Measurements from ENCODE around the gene IFNW1.
A peak's percentile ranks its signal among the peaks of the same experiment; 100 is the strongest.
"Not testable (repeated sequence)": the region's sequence is repeated elsewhere in the genome, so short reads cannot be mapped to it uniquely, and the experiment has no call there.

Gene IFNW1

GRCh38 chr9:21128186-21128585 is 13.4 kb downstream of the IFNW1 start:
- ATAC-seq; DNase-seq (ENCODE audit: low spot score in 2 of 2); H3K4me3 Mint-ChIP-seq; H3K27ac Mint-ChIP-seq; H3K36me3 Mint-ChIP-seq; H3K9me3 Mint-ChIP-seq: not testable (repeated sequence)
- peaks cover 11% of the 10 kb centered on the region for H3K4me1 Mint-ChIP-seq

- Mint-ChIP-seq H3K36me3 (no peaks in the 10 kb centered on the region), H3K27ac (no peak overlapping the region), H3K4me1 (no peaks in the 10 kb centered on the region), H3K4me3 (no peak overlapping the region), H3K9me3 (peaks cover 2% of the 10 kb centered on the region)
- no peak for DNase-seq (ENCODE audit: low spot score in 2 of 2)
- no peak for ATAC-seq
Measured at GRCh38 chr9:21121595-21122251, 19.9 kb downstream of the IFNW1 start.

GRCh38 chr9:21121079-21121478 is 20.6 kb downstream of the IFNW1 start:
- DNase-seq (ENCODE audit: low spot score in 2 of 2): no peak
- no peak overlapping the region for H3K27ac Mint-ChIP-seq
- no peaks in the 10 kb centered on the region for H3K9me3 Mint-ChIP-seq
- H3K36me3 Mint-ChIP-seq: no peaks in the 10 kb centered on the region
- H3K4me3 Mint-ChIP-seq: no peak overlapping the region
- ATAC-seq: no peak
- no peaks in the 10 kb centered on the region for H3K4me1 Mint-ChIP-seq

- DNase-seq (ENCODE audit: low spot score in 2 of 2): no peak
- ATAC-seq: no peak
- Mint-ChIP-seq H3K4me1 (no peaks in the 10 kb centered on the region), H3K27ac (no peak overlapping the region), H3K4me3 (no peak overlapping the region), H3K36me3 (no peaks in the 10 kb centered on the region), H3K9me3 (no peaks in the 10 kb centered on the region)
Measured at GRCh38 chr9:21119093-21119770, 22.4 kb downstream of the IFNW1 start.

- DNase-seq (ENCODE audit: low spot score in 2 of 2): no peak
- no peaks in the 10 kb centered on the region for H3K9me3 Mint-ChIP-seq
- H3K4me3 Mint-ChIP-seq: no peak overlapping the region
- H3K36me3 Mint-ChIP-seq: no peaks in the 10 kb centered on the region
- no peaks in the 10 kb centered on the region for H3K4me1 Mint-ChIP-seq
- no peak for ATAC-seq
- no peak overlapping the region for H3K27ac Mint-ChIP-seq
Measured at GRCh38 chr9:21114311-21114710, 27.3 kb downstream of the IFNW1 start.

- H3K36me3 Mint-ChIP-seq: no peaks in the 10 kb centered on the region
- no peak overlapping the region for H3K4me3 Mint-ChIP-seq
- no peak overlapping the region for H3K27ac Mint-ChIP-seq
- no peaks in the 10 kb centered on the region for H3K9me3 Mint-ChIP-seq
- no peaks in the 10 kb centered on the region for H3K4me1 Mint-ChIP-seq
- ATAC-seq: peak; percentile 84
- no peak for DNase-seq (ENCODE audit: low spot score in 2 of 2)
Measured at GRCh38 chr9:21110708-21111576, 30.7 kb downstream of the IFNW1 start.

GRCh38 chr9:21104787-21105186 is 36.8 kb downstream of the IFNW1 start:
- no peak overlapping the region for H3K4me3 Mint-ChIP-seq
- H3K27ac Mint-ChIP-seq: no peak overlapping the region
- H3K4me1 Mint-ChIP-seq: peaks cover 7% of the 10 kb centered on the region

GRCh38 chr9:21102305-21102704 is 39.3 kb downstream of the IFNW1 start:
- no peak for DNase-seq (ENCODE audit: low spot score in 2 of 2)
- H3K4me1 Mint-ChIP-seq: peaks cover 10% of the 10 kb centered on the region
- H3K4me3 Mint-ChIP-seq: no peak overlapping the region
- H3K9me3 Mint-ChIP-seq: no peaks in the 10 kb centered on the region
- no peak for ATAC-seq
- no peak overlapping the region for H3K27ac Mint-ChIP-seq
- H3K36me3 Mint-ChIP-seq: no peaks in the 10 kb centered on the region

More at GRCh38 chr9:21104787-21105186, 36.8 kb downstream of the IFNW1 start:
- no peaks in the 10 kb centered on the region for H3K9me3 Mint-ChIP-seq
- H3K36me3 Mint-ChIP-seq: no peaks in the 10 kb centered on the region
- no peak for DNase-seq (ENCODE audit: low spot score in 2 of 2)
- no peak for ATAC-seq

GRCh38 chr9:21097817-21098216 is 43.8 kb downstream of the IFNW1 start:
- Mint-ChIP-seq H3K27ac (peak overlapping the region; percentile 85), H3K4me3 (peak overlapping the region; percentile 58), H3K9me3 (no peaks in the 10 kb centered on the region), H3K4me1 (peaks cover 31% of the 10 kb centered on the region), H3K36me3 (no peaks in the 10 kb centered on the region)
- no peak for DNase-seq (ENCODE audit: low spot score in 2 of 2)
- ATAC-seq: no peak

- H3K36me3 Mint-ChIP-seq: no peaks in the 10 kb centered on the region
- H3K4me1 Mint-ChIP-seq: peaks cover 31% of the 10 kb centered on the region
- peak overlapping the region; percentile 58 for H3K4me3 Mint-ChIP-seq
- DNase-seq (ENCODE audit: low spot score in 2 of 2) (no peak), ATAC-seq (no peak)
- H3K9me3 Mint-ChIP-seq: no peaks in the 10 kb centered on the region
- peak overlapping the region; percentile 85 for H3K27ac Mint-ChIP-seq
Measured at GRCh38 chr9:21096901-21097255, 44.8 kb downstream of the IFNW1 start.

GRCh38 chr9:21096172-21096900 is 45.3 kb downstream of the IFNW1 start:
- peak overlapping the region; percentile 58 for H3K4me3 Mint-ChIP-seq
- no peaks in the 10 kb centered on the region for H3K36me3 Mint-ChIP-seq
- H3K9me3 Mint-ChIP-seq: no peaks in the 10 kb centered on the region
- ATAC-seq (peak; percentile 88), DNase-seq (ENCODE audit: low spot score in 2 of 2) (peak in 1 of 2 donors; percentile 62)
- peak overlapping the region; percentile 85 for H3K27ac Mint-ChIP-seq
- H3K4me1 Mint-ChIP-seq: peaks cover 31% of the 10 kb centered on the region

- peak overlapping the region; percentile 85 for H3K27ac Mint-ChIP-seq
Measured at GRCh38 chr9:21095561-21095960, 46.1 kb downstream of the IFNW1 start.

More at GRCh38 chr9:21095561-21095960, 46.1 kb downstream of the IFNW1 start:
- H3K36me3 Mint-ChIP-seq: no peaks in the 10 kb centered on the region
- no peak for ATAC-seq
- H3K9me3 Mint-ChIP-seq: no peaks in the 10 kb centered on the region
- no peak for DNase-seq (ENCODE audit: low spot score in 2 of 2)
- H3K4me1 Mint-ChIP-seq: peaks cover 27% of the 10 kb centered on the region
- no peak overlapping the region for H3K4me3 Mint-ChIP-seq
